GM12878 (cell line): ENCODE measurements around the gene SMARCD1. TPM values are rescaled to one million over a fixed set of nuclear protein-coding genes. Genes with fewer than 3 reads are reported as not detected.

Experiments used
- ATAC-seq: fragments of 200-7000 bp; cut with Tn5 transposase; 3 replicates; pipeline ENCODE4 v1.9.1; 2020; ENCODE audit warnings: mild to moderate bottlenecking, moderate library complexity
- BruUV-seq: library from RNA; stranded (reverse); fragments of 400-500 nt; replicated peaks from 2 replicates; lab custom pipeline; 2021; lab: Mats Ljungman, UMichigan
- CTCF ChIA-PET: fragments of 300-600 bp; sonication (Branson Sonifier 250); formaldehyde crosslinking; extraction: SDS; loops from one replicate; lab custom pipeline; 2021; ENCODE audit warnings: inconsistent platforms; lab: Yijun Ruan, JAX
- POLR2A ChIA-PET: fragments of 350-600 bp; formaldehyde crosslinking; extraction: SDS; loops from one replicate; lab custom pipeline; 2021; ENCODE audit warnings: inconsistent platforms; lab: Charles Lee
- RAD21 ChIA-PET: fragments of 300-600 bp; sonication (Branson Sonifier 250); formaldehyde crosslinking; loops from one replicate; lab custom pipeline; 2023; ENCODE audit warnings: antibody characterized with exemption; ENCODE audit not compliant: unreplicated experiment; lab: Charles Lee
- SMC1A ChIA-PET: fragments of 300-600 bp; sonication (Branson Sonifier 250); formaldehyde crosslinking; loops from one replicate; lab custom pipeline; 2023; ENCODE audit not compliant: unreplicated experiment, uncharacterized antibody; lab: Charles Lee
- DNase-seq: peaks from one replicate; pipeline ENCODE4 v3.0.0-alpha.2; 2011; ENCODE audit warnings: low read depth, low spot score
- FAIRE-seq: peaks from 3 replicates; lab custom pipeline; 2011; peaks lifted over from hg19 to GRCh38; lab: Jason Lieb, UNC
- H2AFZ ChIP-seq: 2 replicates; pipeline ENCODE4 v1.6.0; 2011; ENCODE audit warnings: low read depth, low read length, control low read depth; ENCODE audit not compliant: control insufficient read depth
- H3K27ac ChIP-seq: 2 replicates; pipeline ENCODE4 v1.5.1; 2011; ENCODE audit warnings: control low read depth; ENCODE audit not compliant: control insufficient read depth, insufficient read depth
- H3K27me3 ChIP-seq, 2 experiments: replicated peaks in 1 of 2; 2 replicates each; pipeline versions ENCODE4 v1.6.0 to v1.6.1; 2011; ENCODE audit warnings: low read length in 1 of 2; ENCODE audit not compliant: control insufficient read depth in 2 of 2, insufficient read depth in 2 of 2
- H3K36me3 ChIP-seq, 2 experiments: 2 replicates each; pipeline ENCODE4 v1.5.1; 2011; ENCODE audit warnings: low read length in 1 of 2; ENCODE audit not compliant: control insufficient read depth in 2 of 2, insufficient read depth in 2 of 2
- H3K4me1 ChIP-seq: 2 replicates; pipeline ENCODE4 v1.6.1; 2011; ENCODE audit warnings: mild to moderate bottlenecking, low read length, moderate library complexity, mixed read lengths; ENCODE audit not compliant: control insufficient read depth, insufficient read depth
- H3K4me2 ChIP-seq: 2 replicates; pipeline ENCODE4 v1.6.0; 2011; ENCODE audit warnings: control low read depth; ENCODE audit not compliant: control insufficient read depth, insufficient read depth
- H3K4me3 ChIP-seq: fragments of 200-600 bp; sonication (generic); 2 replicates; pipeline ENCODE4 v1.5.1; 2016
- H3K79me2 ChIP-seq: 2 replicates; pipeline ENCODE4 v1.6.0; 2011; ENCODE audit warnings: low read length; ENCODE audit not compliant: control insufficient read depth, insufficient read depth
- H3K9ac ChIP-seq: 2 replicates; pipeline ENCODE4 v1.8.0; 2011; ENCODE audit warnings: low read length, control low read depth, mixed read lengths; ENCODE audit not compliant: control insufficient read depth, insufficient read depth
- H3K9me3 ChIP-seq: replicated peaks from 3 replicates; pipeline ENCODE4 v1.5.1; 2011; ENCODE audit warnings: mild to moderate bottlenecking, low read length; ENCODE audit not compliant: control insufficient read depth, insufficient read depth
- H4K20me1 ChIP-seq: 2 replicates; pipeline ENCODE4 v1.6.0; 2011; ENCODE audit not compliant: control insufficient read depth, insufficient read depth
- HDGF ChIP-seq: fragments of 450-650 bp; IDR thresholded peaks from 2 replicates; pipeline ENCODE4 v1.6.1; 2016; ENCODE audit warnings: antibody characterized with exemption
- IKZF2 ChIP-seq, 2 experiments: fragments of 450-650 bp; IDR thresholded peaks; 2 replicates each; pipeline ENCODE4 v1.6.1; 2017; ENCODE audit warnings: mild to moderate bottlenecking in 2 of 2, moderate library complexity in 2 of 2
- NFXL1 ChIP-seq: fragments of 450-650 bp; IDR thresholded peaks from 2 replicates; pipeline ENCODE4 v1.6.1; 2017; ENCODE audit warnings: antibody characterized with exemption, mild to moderate bottlenecking, borderline replicate concordance
- SRF ChIP-seq, 2 experiments: IDR thresholded peaks; 2 replicates each; pipeline ENCODE4 v1.6.1; 2011; ENCODE audit warnings: low read depth in 2 of 2, low read length in 2 of 2, mild to moderate bottlenecking in 1 of 2, moderate library complexity in 1 of 2
- STAT3 ChIP-seq: IDR thresholded peaks from 2 replicates; pipeline ENCODE4 v1.6.1; 2011; ENCODE audit warnings: low read depth, low read length, improper control_type of control experiment
- SUZ12 ChIP-seq: fragments of 200-600 bp; sonication (generic); IDR thresholded peaks from one replicate; pipeline ENCODE4 v1.6.1; 2018; ENCODE audit warnings: antibody characterized with exemption, mild to moderate bottlenecking; ENCODE audit not compliant: unreplicated experiment
- TARDBP ChIP-seq: IDR thresholded peaks from 2 replicates; pipeline ENCODE4 v1.6.1; 2016; ENCODE audit warnings: borderline replicate concordance
- WGBS: methylation state at CpG from one replicate; pipeline ENCODE4 v1.1.6; 2016; ENCODE audit warnings: low lambda C conversion rate; ENCODE audit not compliant: insufficient replicate concordance, insufficient coverage; ENCODE audit errors: missing lambda C conversion rate; 5-methylcytosine and 5-hydroxymethylcytosine counted together
- in situ Hi-C: fragments of 300-500 bp; cut with MboI; formaldehyde crosslinking; loops from 9 replicates; pipeline ENCODE4 v1.14.3; 2018; ENCODE audit warnings: mixed read lengths
- intact Hi-C: fragments of 100-400 bp; cut with micrococcal nuclease; formaldehyde crosslinking; loops from one replicate; pipeline ENCODE4 v1.14.2; 2022; ENCODE audit not compliant: unreplicated experiment
- polyA plus RNA-seq, 11 experiments: library from polyadenylated mRNA; depleted of rRNA in 4 of 11; unstranded in 6 of 11; stranded (reverse) in 5 of 11; fragments of >200 nt; fragmentation: Nextera tagmentation in 4 of 11; fragmentation: Illumina TruSeq in 1 of 11; extraction: Ambion mirVana in 4 of 11; extraction: Trizol in 1 of 11; gene quantifications; 1 replicate in 1 of 11; 2 replicates in 10 of 11; pipeline versions ENCODE4 v1.2.1 to v1.2.3, GENCODE V29; 2011 to 2016; ENCODE audit warnings: inconsistent platforms in 2 of 11, missing spikeins in 2 of 11, low read depth in 1 of 11
- total RNA-seq, 4 experiments: library from RNA; depleted of rRNA in 3 of 4; stranded (reverse); fragments of >200 nt in 3 of 4; fragmentation: Illumina TruSeq in 1 of 4; extraction: Trizol in 1 of 4; gene quantifications; 2 replicates each; pipeline versions ENCODE4 v1.2.1 to v1.2.3, GENCODE V29; 2013 to 2021
- TF ChIP-seq, protein P1 (sequence below): IDR thresholded peaks from 2 replicates; pipeline ENCODE4 v1.6.1; 2012; ENCODE audit warnings: mild to moderate bottlenecking, low read depth, low read length

Gene SMARCD1
- total and polyA plus RNA-seq, 10 of the 15 experiments (the other 5 are each of a cell fraction or from before 2014, with no cell fraction given): 1.4 to 92.4 (median 58.9) TPM

DNA sequence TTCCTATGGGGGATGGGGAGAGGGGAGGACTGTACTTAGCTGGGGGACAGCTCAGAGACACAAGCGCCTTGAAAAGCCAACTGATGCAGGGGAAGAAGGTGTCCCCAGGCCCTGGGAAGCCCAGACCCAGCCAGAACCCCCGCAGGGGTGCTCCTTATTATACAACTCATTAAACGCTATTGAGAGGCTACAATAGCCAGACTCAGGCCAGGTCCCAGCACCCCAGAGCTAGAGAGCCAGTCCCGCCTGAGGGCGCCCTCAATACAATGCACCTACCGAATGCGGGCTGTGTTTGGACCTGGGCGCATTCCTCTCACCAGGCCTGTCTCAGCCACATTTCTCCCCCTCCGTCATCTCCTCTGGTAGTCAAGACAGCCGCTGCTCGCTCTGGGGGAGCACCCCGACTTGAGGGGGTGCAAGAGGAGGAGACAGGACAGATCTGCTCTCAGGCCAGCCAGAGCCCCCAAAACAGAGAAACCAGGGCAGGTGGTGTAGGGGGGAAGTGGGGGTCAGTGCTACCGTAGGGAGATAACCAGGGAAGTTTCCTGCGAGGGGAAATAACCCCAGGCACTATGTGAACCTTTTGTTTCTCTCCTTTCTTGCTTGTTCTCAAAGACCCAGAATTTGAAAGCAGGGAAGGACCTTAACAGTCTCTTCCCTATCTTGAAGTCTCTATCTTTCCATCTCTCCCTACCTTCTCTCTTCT is 33.9 kb upstream of the SMARCD1 start:
- no peak overlapping the region for H3K4me2 ChIP-seq
- no peak overlapping the region for H3K9ac ChIP-seq
- H3K4me3 ChIP-seq: no peak overlapping the region
- BruUV-seq: no TSS peak
- in situ Hi-C loops (no loop called here), intact Hi-C loops (loop anchor here (10.0 kb wide), 1 partner anchor 186 kb away; no protein-coding TSS in a partner anchor)
- no peaks in the 10 kb centered on the region for H3K36me3 ChIP-seq
- no peak for FAIRE-seq
- no peak for TF ChIP-seq IKZF2 (IDR thresholded peaks at IDR 0.05)
- no peak for TF ChIP-seq SUZ12
- TF ChIP-seq HDGF: no peak
- TF ChIP-seq, protein P1, sequence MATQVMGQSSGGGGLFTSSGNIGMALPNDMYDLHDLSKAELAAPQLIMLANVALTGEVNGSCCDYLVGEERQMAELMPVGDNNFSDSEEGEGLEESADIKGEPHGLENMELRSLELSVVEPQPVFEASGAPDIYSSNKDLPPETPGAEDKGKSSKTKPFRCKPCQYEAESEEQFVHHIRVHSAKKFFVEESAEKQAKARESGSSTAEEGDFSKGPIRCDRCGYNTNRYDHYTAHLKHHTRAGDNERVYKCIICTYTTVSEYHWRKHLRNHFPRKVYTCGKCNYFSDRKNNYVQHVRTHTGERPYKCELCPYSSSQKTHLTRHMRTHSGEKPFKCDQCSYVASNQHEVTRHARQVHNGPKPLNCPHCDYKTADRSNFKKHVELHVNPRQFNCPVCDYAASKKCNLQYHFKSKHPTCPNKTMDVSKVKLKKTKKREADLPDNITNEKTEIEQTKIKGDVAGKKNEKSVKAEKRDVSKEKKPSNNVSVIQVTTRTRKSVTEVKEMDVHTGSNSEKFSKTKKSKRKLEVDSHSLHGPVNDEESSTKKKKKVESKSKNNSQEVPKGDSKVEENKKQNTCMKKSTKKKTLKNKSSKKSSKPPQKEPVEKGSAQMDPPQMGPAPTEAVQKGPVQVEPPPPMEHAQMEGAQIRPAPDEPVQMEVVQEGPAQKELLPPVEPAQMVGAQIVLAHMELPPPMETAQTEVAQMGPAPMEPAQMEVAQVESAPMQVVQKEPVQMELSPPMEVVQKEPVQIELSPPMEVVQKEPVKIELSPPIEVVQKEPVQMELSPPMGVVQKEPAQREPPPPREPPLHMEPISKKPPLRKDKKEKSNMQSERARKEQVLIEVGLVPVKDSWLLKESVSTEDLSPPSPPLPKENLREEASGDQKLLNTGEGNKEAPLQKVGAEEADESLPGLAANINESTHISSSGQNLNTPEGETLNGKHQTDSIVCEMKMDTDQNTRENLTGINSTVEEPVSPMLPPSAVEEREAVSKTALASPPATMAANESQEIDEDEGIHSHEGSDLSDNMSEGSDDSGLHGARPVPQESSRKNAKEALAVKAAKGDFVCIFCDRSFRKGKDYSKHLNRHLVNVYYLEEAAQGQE: no peak
- no peak for TF ChIP-seq SRF (IDR thresholded peaks at IDR 0.05; ENCODE audit: low read depth in 2 of 2, low read length in 2 of 2)
- no peak for TF ChIP-seq NFXL1
- no peak for TF ChIP-seq TARDBP
- no peak for TF ChIP-seq STAT3
- no peak overlapping the region for H2AFZ ChIP-seq
- ChIA-PET CTCF (interaction anchor here (1.8 kb wide), 1 partner anchor 84 kb away, joined by 9 read pairs; no protein-coding TSS in a partner anchor), RAD21 (interaction anchor here (0.7 to 0.8 kb wide), 2 partner anchors 18 to 336 kb away, joined by 3 read pairs; no protein-coding TSS in a partner anchor), POLR2A (no interaction called here), SMC1A (no interaction called here)
- no peaks in the 10 kb centered on the region for H3K9me3 ChIP-seq
- DNase-seq: no peak
- H3K27ac ChIP-seq: no peak overlapping the region
- no peaks in the 10 kb centered on the region for H3K4me1 ChIP-seq
- H4K20me1 ChIP-seq: no peaks in the 10 kb centered on the region
- peaks cover 8 to 10% of the 10 kb centered on the region in 2 experiments; a peak in 3 of 4 replicates for H3K27me3 ChIP-seq
- no peak for ATAC-seq
- H3K79me2 ChIP-seq: no peaks in the 10 kb centered on the region
- WGBS: 62% methylated on average over 14 of the region's 14 CpGs
